ENCODE results near the gene SF3A1. TPM values are rescaled to one million over a fixed set of nuclear protein-coding genes. Genes with fewer than 3 reads are reported as not detected.

SF3A1 gene
- total and polyA plus RNA-seq, 9 of the 15 experiments (the other 6 are each of a cell fraction or from before 2014, with no cell fraction given) = 6.7 to 228 (median 13.0) TPM

- TF ChIP-seq RCOR1 (IDR thresholded peaks at IDR 0.05; ENCODE audit: borderline replicate concordance in 1 of 2, low read depth in 2 of 2, low read length in 2 of 2) = peak; percentile 68 to 92; a peak in 3 of 4 replicates
- TF ChIP-seq RFX5 (IDR thresholded peaks at IDR 0.05; ENCODE audit: low read depth, low read length) = no peak
- TF ChIP-seq NR2C2 (CRISPR knock-in tag; IDR thresholded peaks at IDR 0.05) = no peak
- no peak for TF ChIP-seq NR2C2 (tag; IDR thresholded peaks at IDR 0.05)
- TF ChIP-seq SMAD3 (CRISPR knock-in tag; conservative IDR thresholded peaks at IDR 0.05) = no peak
- TF ChIP-seq ZNF146 (CRISPR knock-in tag; IDR thresholded peaks at IDR 0.05; ENCODE audit: unreplicated experiment) = no peak
- TF ChIP-seq CREM (IDR thresholded peaks at IDR 0.05; ENCODE audit: low read depth) = no peak
- no peak for TF ChIP-seq WHSC1 (IDR thresholded peaks at IDR 0.05; ENCODE audit: low read length)
- TF ChIP-seq NFIC (IDR thresholded peaks at IDR 0.05) = no peak
- 0 out of 4 replicates have a peak, but pooled peaks of 1 of the 2 experiments have one; percentile 27 for TF ChIP-seq SRF (CRISPR knock-in tag; IDR thresholded peaks at IDR 0.05)
- peak; percentile 63 for TF ChIP-seq PHF20 (IDR thresholded peaks at IDR 0.05; ENCODE audit: partially characterized antibody)
- TF ChIP-seq SMC3 (conservative IDR thresholded peaks at IDR 0.05; ENCODE audit: insufficient read depth, low read depth, low read length) = peak; percentile 64
- peak; percentile 62 for TF ChIP-seq ESRRA (IDR thresholded peaks at IDR 0.05; ENCODE audit: borderline replicate concordance, low read depth)
- peak; percentile 61; the same call in 1 of the 2 replicates for TF ChIP-seq SP1 (CRISPR knock-in tag; IDR thresholded peaks at IDR 0.05)
- no peak for TF ChIP-seq ATF1 (CRISPR knock-in tag; IDR thresholded peaks at IDR 0.05)
- peak; percentile 46 for TF ChIP-seq ATF1 (tag; IDR thresholded peaks at IDR 0.05)
- TF ChIP-seq GABPB1 (CRISPR knock-in tag; IDR thresholded peaks at IDR 0.05) = peak; percentile 11; the same call in 1 of the 2 replicates
Observed at GRCh38 chr22:30287648-30288418, 68.9 kb downstream of the SF3A1 start (continued).

Data from K562 (cell line).